NCI-H526 treated with DMSO at 0.1 percent for 48 hours (cell line): ENCODE results near the gene LAT.
"Not testable (repeated sequence)": the region's sequence is repeated elsewhere in the genome, so short reads cannot be mapped to it uniquely, and the experiment has no call there.

Experiments used
- DNase-seq: peaks from one replicate; lab custom pipeline; 2025; lab: John Stamatoyannopoulos, UW

Gene LAT

GRCh38 chr16:28977703-28978662, 6.9 kb upstream of the LAT start:
- DNase-seq = peak; percentile 5

- not testable (repeated sequence) for DNase-seq
These were observed 4.5 kb upstream of the LAT start for GRCh38 chr16:28980330-28980729.

GRCh38 chr16:28980929-28981328, 3.9 kb upstream of the LAT start:
- no peak for DNase-seq

- DNase-seq = no peak
These were observed 3.3 kb upstream of the LAT start for GRCh38 chr16:28981517-28981916.

- no peak for DNase-seq
These were observed 2.4 kb upstream of the LAT start for GRCh38 chr16:28982418-28982817.

- no peak for DNase-seq
These were observed 1.9 kb upstream of the LAT start for GRCh38 chr16:28982949-28983348.

- DNase-seq = no peak
These were observed 1.2 kb upstream of the LAT start for GRCh38 chr16:28983644-28984043.

- DNase-seq = no peak
These were observed 761 bp upstream of the LAT start for GRCh38 chr16:28984091-28984490.

GRCh38 chr16:28985211-28986041, 574 bp downstream of the LAT start:
- DNase-seq = no peak

GRCh38 chr16:28986046-28986445, 1.2 kb downstream of the LAT start:
- no peak for DNase-seq

- no peak for DNase-seq
These were observed 1.6 kb downstream of the LAT start for GRCh38 chr16:28986492-28986891.

GRCh38 chr16:28987170-28987853, 2.5 kb downstream of the LAT start:
- DNase-seq = no peak

- DNase-seq = no peak
These were observed 4.5 kb downstream of the LAT start for GRCh38 chr16:28989363-28989762.

- DNase-seq = no peak
These were observed 5.7 kb downstream of the LAT start for GRCh38 chr16:28990375-28991040.

GRCh38 chr16:28991687-28992086, 6.8 kb downstream of the LAT start:
- DNase-seq = no peak

GRCh38 chr16:28992496-28992895, 7.6 kb downstream of the LAT start:
- no peak for DNase-seq

GRCh38 chr16:28998837-28999236, 14.0 kb downstream of the LAT start:
- no peak for DNase-seq

- no peak for DNase-seq
These were observed 14.7 kb downstream of the LAT start for GRCh38 chr16:28999577-28999976.

- DNase-seq = no peak
These were observed 15.2 kb downstream of the LAT start for GRCh38 chr16:29000019-29000418.

- DNase-seq = not testable (repeated sequence)
These were observed 19.8 kb downstream of the LAT start for GRCh38 chr16:29004496-29005139.
